AML-193 (cell line): ENCODE results near the gene ROPN1B.
"Not testable (repeated sequence)": the region's sequence is repeated elsewhere in the genome, so short reads cannot be mapped to it uniquely, and the experiment has no call there.

Experiments
- DNase-seq, 2 experiments: peaks; one replicate each; lab custom pipeline; 2025; lab: John Stamatoyannopoulos, UW

ROPN1B gene

DNA sequence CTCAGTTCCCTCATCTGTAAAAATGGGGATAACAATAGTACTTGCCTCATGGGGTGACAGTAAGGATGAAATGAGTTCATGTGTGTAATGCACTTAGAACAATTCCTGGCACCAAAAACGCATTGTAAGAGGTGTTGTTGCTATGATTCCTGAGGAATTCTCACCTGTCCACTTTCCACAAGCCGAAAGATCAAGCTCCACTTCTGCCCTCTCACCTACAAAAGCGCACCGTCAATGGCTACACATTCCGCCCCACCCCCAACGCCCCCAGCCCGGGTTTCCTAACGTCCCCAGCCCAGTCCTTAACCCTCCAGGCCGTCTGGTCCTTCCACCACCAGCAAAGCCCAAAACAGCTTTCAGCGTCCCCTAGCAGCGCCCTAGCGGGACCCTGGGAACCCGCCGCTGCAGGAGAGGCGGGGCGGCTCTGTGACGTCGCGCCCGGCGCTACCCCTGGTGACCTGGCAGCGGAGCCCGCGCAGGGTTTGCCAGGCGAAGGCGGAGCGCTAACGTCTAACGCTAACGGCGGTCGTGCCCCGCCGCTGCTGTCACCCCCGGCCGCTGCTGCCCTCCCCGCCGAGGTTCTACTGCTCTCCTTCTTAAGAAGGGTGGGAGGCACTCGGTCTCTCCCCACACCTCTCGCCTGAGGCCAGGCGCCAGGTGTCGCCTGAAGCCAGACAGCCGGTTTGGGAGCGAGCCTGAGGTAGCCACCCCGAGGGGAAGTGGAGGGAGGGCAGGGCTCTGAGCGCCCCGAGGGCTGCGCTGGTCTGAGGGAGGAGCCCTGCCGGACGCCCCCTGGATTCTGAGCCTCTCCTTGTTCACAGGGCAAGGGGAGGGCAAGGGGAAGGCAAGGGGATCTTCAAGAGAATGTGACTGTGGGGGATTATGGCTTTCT lies at the start of gene ROPN1B:
Gene ROPN1B, plus strand, starts transcription at position 478 of the 892 bp plus-strand sequence. CDS start 2,877 bp downstream, outside the sequence.
- not testable (repeated sequence) for DNase-seq

DNA sequence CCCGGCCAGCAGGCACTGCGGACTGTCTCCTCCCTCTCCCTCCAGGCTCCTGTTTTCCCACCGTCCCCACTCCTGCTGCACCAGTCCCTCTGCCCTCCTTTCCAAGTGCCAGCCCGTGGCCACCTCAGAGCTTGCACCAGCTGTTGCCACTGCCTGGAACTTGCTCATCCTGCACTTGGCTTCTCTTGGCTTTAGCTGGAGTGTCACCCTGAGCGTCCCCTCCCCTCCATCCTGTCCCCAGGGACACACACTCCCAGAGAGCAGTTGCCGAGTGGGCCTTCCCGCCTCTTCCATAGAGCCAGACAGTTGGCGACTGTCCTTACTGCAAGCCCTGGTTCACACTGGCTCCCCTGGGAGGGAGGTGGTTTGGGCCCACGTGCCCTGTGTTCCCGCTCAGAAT lies 48.8 kb upstream of the ROPN1B start:
- DNase-seq: not testable (repeated sequence)

DNA sequence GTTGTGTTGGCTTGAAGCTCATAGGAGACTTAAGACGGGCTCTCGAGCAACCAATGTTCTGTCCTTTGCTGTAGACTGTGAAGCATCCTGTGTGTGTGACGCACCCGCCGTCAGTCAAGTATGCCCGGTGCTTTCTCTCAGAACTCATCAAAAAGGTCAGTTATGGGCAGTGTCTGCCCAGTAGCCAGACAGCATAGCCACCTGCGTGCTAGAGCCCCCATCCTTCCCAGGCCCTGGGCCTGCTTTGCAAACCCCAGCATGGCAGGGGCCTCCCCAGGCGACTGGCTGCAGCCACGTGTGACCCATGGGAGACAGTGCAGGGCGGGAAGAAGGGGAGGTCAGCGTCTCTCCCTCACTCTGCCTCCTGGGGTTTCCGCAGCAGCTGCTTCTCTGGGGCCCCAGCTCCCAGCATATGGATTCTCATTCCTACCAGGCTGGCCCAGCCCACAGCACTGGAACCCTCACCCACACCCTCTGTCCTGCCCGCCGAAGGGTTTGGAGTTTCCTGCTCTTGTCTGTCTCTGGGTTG lies 48.2 kb upstream of the ROPN1B start:
- not testable (repeated sequence) for DNase-seq

DNA sequence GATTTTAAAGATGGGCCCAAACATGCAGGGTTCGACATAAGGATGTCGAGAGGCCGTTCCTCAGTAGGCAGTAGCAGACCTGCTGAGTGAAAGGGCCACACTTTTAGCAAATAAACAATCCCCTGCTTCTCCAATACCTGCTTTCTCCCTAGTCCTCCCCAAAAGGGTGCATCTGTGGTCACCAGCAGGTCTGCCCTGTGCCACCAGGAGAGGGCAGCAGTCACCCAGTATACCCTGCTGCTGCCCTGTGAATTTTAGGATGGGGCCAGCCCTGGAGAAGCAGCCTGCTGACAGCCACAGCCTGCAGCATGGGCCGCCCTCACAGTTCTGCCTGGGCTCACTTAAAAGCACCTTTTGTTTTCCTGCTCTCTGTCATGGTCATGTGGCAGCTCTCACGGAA lies 47.3 kb upstream of the ROPN1B start:
- DNase-seq: peak; percentile 54

DNA sequence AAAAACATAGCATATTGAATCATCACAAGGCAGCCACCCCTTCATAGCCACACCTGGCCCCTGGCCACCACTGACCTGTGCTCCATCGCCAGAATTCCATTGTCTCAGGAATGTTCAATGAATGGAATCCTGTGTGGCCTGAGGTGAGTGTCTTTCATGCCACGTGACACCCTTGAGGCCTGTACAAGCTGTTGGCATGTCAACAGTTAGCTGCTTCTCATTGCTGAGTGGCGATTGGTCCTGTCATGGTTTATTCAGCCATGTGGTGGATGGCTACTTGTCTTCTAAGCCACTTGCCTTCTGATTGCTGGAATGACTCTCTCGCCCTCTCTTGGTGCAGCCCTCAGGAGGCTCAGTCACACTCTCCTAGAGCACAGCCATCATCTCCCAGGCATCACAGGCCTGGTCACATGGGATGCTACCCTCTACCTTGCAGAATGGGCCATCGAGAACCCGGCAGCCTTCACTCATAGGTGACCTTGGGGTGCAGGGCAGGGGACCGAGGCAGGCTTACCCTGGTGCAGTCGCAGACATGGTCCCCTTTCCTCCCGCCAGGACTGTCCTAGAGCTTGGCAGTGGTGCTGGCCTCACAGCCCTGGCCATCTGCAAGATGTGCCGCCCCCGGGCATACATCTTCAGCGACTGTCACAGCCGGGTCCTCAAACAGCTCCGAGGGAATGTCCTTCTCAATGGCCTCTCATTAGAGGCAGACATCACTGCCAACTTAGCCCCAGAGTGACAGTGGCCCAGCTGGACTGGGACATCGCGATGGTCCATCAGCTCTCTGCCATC lies 45.5 kb upstream of the ROPN1B start:
- DNase-seq: not testable (repeated sequence)

DNA sequence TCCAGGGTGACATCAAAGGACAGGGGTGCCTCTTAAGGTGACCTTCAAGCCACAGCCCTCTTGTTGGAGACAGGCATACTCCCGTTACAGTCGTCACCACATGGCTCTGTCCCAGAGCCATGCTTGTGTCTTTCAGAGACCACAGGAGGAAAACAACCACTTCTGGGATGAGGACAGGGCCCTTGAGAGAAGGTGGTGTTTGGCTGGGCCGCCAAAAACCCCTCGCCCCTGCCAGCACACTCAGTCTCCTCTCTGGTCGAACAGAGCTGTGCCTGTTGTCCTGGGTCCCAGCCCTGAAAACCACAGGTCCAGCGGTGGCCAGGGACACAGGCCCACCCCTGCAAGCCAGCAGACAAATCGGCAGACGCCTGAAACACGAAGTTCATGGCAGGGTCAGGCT lies 44.7 kb upstream of the ROPN1B start:
- not testable (repeated sequence) for DNase-seq

DNA sequence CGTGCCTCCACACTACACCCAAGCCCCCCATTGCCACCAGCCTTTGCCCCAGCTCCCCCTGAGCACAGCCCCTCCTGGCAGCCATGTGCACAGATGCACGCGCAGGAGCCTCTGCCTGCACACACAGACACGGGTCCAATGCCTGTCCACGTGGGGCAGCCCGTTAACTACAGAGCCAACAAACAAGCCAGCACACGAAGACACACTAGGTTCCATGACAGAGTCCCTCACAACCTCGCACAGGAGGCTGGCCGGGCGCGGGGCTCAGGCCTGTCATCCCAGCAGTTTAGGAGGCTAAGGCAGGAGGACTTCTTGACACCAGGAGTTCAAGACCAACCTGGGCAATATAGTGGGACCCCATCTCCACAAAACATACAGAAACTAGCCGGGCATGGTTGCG lies 43.3 kb upstream of the ROPN1B start:
- DNase-seq: not testable (repeated sequence)

DNA sequence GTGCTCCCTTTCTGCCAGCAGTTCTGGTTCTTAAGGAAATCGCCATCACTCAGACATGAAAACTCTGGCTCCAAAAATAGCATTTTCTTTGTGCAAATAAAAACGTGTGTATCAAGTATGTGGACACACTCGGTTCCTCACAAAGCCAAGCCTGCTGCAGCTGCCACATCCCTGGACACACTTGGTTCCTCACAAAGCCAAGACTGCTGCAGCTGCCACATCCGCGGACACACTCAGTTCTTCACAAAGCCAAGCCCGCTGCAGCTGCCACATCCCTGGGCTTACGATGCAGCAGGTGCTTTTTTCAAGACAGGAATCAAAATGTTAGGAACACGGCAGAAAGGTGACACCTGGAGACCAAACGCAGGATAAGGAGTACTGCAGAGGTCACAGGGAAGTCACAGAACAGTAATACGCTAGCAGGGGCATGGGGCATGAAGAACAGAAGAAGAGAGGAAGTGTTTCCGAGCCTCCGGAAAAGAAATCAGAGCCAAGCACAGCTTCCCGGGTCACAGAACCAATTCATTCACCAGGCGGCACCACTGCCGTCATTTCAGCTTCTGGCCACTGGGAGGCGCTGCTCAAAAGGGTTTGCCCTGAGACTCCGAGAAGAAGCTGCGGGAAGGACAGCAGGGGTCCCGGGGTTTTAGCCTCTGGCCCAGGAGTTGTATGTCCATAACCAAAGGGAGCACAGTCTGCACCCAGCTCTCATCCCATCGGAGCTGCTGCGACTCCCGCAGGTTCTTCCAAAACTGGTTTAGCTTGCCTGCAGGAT lies 40.0 kb upstream of the ROPN1B start:
- peak in 1 of 2 experiments; percentile 25 for DNase-seq

DNA sequence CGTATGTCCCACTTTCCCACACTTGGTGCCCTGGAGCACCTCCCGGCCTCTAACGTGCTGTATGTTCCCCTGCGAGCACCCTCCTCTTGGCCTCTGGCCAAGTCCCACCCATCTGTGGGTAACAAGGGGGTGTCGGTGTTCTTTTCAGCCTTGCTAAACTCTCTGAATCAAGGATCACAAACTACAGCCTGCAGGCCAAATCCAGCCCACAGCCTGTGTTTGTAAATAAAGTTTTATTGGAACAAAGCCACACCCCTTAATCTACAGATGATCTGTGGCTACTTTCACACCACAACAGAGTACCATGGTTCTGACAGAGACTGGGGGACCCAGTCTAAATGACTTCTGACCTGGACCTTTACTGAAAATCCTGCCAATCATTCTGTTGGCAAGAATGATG lies 39.2 kb upstream of the ROPN1B start:
- DNase-seq: not testable (repeated sequence)

DNA sequence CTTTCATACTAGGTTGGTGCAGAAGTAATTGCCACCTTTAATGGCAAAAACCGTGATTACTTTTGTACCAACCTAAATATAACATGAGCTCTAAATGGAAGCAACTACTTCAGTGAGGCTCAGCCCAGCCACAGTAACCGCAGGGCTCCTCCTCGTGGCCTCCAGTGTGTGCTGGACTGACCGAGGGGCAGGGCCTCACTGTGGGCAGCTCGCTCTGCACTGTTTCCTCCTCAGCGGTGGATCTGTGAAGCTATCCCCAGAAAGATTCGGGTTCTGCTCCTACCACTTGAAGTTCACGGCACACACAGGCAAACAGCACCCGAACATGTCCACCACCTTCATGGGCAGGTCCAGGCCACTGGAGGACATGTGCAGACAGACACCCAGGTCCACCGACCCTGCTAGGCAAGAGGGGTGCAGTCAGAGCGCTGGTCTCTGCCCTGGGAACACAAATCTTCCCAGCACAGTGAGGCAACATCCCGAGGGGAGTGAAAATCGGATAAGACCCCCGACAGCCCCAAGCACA lies 37.6 kb upstream of the ROPN1B start:
- not testable (repeated sequence) for DNase-seq

DNA sequence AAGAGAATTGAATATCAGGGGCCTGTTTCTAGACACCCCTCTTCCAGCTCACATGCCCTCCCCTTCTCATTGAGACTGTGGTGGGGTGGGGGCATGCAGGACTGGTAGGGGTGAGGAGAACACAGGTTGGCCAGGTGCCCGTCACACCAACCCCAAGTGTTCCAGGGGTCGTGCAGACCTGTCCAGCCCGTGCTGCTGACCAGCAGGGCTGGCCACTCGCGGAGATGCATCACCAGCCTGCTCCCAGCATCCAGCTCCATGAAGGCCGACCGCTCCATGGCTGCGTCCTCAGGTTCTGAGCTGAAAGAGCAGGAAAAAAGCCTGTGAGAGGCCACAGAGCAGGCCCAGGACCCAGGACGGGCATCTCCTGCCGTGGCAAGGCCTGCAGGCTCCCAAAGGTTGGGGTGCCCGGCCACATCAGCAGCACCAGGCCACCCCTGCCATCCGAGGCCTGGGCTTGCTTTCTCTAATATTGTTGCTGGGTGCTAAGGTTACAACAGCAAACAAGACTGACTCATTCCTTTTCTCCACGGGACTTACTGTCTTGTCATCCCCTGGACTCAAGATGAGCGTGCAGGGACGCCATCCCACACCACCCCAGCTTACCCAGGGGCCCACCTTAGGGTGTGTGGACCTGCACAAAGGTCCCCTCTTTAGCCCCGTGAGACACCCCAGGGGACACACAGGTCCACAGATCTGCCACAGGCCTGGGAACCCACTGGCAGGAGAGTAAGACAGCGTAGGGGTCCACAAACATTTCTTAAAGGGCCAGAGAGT lies 35.4 kb upstream of the ROPN1B start:
- not testable (repeated sequence) for DNase-seq

DNA sequence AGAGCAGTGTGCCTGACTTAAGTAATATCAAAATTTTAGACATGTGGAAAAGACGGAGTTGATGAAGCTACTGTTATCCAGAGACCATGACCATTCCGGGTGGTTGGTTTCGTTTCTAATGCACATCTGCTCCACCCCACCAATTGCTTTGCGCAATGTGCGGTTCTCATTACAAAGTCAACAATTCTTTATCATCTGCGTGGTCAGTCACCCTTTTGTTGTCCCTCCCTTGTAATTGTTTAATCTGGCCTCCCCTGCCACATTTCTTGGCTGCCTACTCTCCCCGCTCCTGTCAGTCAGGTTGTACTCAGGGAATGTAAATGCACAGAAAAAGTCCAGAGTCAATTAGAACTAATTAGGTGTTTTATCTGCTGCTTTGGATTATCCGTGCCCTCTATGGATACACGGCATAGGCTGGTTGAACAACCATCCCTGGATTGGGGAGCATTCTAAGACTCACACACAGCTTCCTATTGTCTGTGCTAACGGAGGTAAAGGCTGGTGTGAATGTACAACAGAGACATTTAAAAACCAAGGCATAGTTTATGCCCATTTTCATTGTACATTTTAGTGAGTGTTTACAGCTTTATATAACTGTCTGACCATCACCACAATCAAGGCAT lies 33.6 kb upstream of the ROPN1B start:
- DNase-seq: not testable (repeated sequence)

DNA sequence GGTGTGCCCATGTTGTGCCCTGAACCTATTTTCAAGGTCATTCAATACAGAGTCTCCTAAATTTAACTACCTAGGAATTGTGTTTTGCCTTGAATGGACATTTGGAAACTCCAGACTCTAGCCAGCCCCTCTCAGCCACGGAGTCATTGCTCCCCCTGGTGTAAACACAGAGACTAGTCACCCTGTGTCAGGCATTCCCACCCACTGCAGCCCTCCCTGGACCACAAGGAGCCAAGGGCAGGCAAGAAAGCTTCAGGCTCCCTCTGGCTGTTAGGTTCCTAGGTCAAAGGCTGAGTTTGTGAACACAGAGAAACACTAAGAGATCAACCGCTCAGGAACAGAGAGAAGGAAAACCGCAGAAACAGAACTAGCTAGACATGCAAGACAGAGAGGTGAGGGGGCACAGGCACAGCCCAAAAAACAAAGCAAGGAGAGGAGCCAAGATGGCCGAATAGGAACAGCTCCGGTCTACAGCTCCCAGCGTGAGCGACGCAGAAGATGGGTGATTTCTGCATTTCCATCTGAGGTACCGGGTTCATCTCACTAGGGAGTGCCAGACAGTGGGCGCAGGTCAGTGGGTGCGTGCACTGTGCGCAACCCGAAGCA lies 32.7 kb upstream of the ROPN1B start:
- not testable (repeated sequence) for DNase-seq

DNA sequence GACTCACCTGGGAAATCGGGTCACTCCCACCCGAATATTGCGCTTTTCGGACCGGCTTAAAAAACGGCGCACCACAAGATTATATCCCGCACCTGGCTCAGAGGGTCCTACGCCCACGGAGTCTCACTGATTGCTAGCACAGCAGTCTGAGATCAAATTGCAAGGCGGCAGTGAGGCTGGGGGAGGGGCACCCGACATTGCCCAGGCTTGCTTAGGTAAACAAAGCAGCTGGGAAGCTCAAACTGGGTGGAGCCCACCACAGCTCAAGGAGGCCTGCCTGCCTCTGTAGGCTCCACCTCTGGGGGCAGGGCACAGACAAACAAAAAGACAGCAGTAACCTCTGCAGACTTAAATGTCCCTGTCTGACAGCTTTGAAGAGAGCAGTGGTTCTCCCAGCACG lies 32.1 kb upstream of the ROPN1B start:
- not testable (repeated sequence) for DNase-seq

DNA sequence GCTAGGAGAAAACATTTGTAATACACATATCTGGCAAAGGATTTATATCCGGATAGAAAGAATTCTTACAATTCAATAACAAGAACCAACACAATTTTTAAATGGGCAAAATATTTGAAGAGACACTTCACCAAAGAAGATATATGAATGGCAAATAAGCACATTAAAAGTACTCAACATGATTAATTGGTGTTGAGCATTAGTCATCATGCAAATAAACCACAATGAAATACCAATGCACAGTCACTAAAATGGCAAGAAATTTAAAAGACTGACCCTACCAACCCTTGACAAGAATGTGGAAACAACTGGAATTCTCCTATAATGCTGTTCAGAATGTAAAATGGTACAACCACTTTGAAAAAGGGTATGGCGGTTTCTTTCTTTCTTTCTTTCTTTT lies 21.2 kb upstream of the ROPN1B start:
- not testable (repeated sequence) for DNase-seq

DNA sequence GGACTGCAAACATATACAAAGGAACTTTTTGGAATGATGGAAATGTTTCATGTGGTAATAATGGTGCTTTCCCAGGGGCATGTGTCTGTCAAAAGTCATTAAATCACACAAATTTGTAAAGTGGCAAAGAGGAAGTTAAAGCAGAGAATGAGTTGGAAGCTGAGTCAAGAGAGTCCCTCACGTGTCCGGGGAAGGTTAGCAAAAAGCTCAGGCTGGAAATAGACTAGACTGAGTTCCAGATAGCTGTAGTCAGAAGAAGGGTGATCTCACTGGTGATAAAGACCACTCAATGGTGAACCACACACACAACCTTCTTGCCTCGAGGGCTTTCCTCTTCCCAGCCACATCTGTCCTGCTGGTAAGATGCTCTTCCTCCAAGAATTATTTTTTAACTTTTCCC lies 20.1 kb upstream of the ROPN1B start:
- not testable (repeated sequence) for DNase-seq

DNA sequence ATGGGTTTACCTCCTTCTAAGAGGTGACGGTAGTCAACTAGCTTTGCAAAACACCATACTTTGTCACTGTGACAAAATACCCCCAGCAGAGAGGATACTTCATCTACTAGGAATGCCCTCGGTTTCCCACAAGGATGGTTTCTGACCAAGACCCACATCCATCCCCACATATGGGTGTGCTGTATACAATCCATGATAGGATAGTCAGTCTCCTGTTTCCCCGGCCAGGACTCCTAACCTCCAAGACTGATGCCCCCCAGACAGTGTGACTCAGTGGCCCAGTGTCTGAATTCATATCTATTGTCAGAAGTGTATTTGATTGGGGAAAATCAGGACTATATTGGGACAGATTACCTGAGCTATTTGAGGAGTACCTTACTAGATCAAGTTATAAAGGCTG lies 17.8 kb upstream of the ROPN1B start:
- not testable (repeated sequence) for DNase-seq

DNA sequence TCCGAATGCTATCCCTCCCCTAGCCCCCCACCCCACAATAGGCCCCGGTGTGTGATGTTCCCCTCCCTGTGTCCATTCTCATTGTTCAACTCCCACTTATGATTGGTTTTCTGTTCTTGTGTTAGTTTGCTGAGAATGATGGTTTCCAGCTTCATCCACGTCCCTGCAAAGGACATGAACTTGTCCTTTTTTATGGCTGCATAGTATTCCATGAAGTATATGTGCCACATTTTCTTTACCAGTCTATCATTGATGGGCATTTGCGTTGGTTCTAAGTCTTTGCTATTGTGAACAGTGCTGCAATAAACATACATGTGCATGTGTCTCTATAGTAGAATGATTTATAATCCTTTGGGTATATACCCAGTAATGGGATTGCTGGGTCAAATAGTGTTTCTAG lies 12.0 kb upstream of the ROPN1B start:
- not testable (repeated sequence) for DNase-seq

DNA sequence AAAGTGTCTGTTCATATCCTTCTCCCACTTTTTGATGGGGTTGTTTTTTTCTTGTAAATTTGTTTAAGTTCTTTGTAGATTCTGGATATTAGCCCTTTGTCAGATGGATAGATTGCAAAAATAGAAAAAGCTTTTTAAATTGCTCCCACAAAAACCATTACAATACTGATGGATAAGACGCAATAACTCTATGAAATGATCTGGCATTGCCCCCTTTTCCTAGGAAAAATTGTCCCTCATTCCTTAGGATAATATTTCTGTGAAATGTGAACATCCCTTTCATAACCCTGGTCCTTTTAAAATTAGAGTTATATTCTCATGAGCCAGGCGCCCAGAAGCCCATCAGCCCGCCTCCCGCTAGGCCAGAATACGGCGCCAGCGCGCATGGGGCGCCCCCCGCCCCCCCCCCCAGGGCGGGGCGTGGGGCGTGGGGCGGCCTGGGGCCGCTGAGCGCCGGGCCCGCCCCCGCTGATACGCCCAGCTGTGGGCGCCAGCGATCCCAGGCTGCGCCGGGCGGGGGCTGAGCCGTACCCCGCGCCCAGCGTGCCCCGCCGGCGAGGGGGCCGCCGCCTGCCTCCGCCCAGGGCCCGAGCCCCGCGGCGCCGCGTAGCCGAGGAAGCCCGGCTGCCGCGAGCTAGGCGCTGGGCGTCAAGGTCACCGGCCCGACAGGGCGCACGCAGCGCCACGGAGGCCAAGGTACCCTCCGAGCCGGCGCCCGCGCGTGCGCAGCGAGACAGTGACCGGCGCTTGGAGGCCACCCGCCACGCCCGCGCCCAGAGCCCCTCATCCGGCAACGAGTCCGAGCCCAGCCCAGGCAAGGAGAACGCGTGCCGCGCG lies 11.1 kb upstream of the ROPN1B start:
- no peak for DNase-seq
